Epithelial cell of proximal tubule (primary cell): ENCODE measurements around the gene STAMBPL1. TPM values are rescaled to one million over a fixed set of nuclear protein-coding genes. Genes with fewer than 3 reads are reported as not detected.

ENCODE experiments used
- DNase-seq: peaks from one replicate; pipeline ENCODE4 v3.0.0-alpha.2; 2011; ENCODE audit warnings: low read depth
- H3K4me3 ChIP-seq: 2 replicates; pipeline ENCODE4 v1.5.1; 2011; ENCODE audit warnings: low read depth, mild to moderate bottlenecking, low read length
- CTCF ChIP-seq: conservative IDR thresholded peaks from 2 replicates; pipeline ENCODE4 v1.5.1; 2012; ENCODE audit warnings: low read depth, mild to moderate bottlenecking, low read length
- total RNA-seq: library from RNA; depleted of rRNA; stranded (reverse); fragments of >200 nt; gene quantifications from 2 replicates; pipeline ENCODE4 v1.2.3, GENCODE V29; 2015

Gene STAMBPL1
- total RNA-seq, 1 donor from 2014 or later, result 9.9 TPM

DNA sequence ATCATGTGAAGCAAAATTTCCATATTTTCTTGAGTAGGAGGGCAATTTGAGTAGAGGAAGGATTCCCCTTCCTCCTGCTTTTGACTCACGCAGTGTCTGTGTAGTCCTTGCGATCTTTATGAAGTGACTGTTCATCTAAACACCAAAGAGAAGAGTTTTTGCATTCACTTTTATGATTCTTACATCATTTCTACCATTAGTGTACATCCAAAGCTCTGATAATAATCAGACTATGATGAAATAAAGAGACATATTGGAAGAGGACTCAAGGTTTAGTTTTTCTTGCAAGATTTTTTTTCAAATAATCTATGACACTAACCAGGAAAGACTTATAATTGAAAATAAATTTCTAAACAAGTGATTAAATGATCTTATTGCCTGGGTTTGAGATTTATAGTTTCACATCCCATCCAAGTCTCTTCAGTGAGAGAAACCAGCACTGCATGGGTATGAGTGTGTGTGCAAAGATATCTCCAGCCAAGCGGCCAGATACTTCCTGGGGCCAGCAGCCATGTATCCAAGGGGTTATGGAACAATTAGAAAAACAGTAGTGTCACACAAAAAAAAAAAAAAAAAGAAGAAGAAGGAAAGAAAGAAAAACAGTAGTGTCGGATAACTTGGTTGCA lies 74.5 kb downstream of the STAMBPL1 start:
- no peak for DNase-seq
- TF ChIP-seq CTCF, result no peak
- no peak overlapping the region for H3K4me3 ChIP-seq

- H3K4me3 ChIP-seq, result no peak overlapping the region
- no peak for DNase-seq
- TF ChIP-seq CTCF, result no peak
Observed at GRCh38 chr10:88957381-88957780, 77.3 kb downstream of the STAMBPL1 start.

GRCh38 chr10:88958721-88959120 lies 78.7 kb downstream of the STAMBPL1 start:
- no peak for TF ChIP-seq CTCF
- DNase-seq, result no peak
- no peak overlapping the region for H3K4me3 ChIP-seq

GRCh38 chr10:88960802-88961201 lies 80.8 kb downstream of the STAMBPL1 start:
- H3K4me3 ChIP-seq, result no peak overlapping the region
- TF ChIP-seq CTCF, result no peak
- DNase-seq, result no peak

- DNase-seq, result no peak
- no peak for TF ChIP-seq CTCF
- no peak overlapping the region for H3K4me3 ChIP-seq
Observed at GRCh38 chr10:88961266-88961665, 81.2 kb downstream of the STAMBPL1 start.

DNA sequence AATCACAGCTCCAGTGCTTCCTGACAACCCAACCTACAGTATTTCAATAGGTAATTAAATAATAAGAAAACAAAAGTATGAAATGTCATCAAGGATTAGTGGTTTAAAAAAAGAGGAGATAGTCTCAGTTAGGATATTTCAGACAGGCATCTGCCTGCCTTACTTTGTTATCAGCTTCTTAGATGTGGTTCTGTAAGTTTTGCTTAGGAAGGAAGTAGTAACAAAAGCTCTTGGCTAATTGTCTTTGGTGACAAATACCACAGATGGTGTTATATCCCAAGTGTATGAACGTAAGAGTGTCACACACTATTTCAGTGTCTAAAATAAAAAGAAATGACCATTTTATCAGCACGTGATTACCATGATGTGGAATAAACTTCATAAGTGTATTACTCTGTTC lies 82.3 kb downstream of the STAMBPL1 start:
- no peak for TF ChIP-seq CTCF
- DNase-seq, result no peak
- no peak overlapping the region for H3K4me3 ChIP-seq

DNA sequence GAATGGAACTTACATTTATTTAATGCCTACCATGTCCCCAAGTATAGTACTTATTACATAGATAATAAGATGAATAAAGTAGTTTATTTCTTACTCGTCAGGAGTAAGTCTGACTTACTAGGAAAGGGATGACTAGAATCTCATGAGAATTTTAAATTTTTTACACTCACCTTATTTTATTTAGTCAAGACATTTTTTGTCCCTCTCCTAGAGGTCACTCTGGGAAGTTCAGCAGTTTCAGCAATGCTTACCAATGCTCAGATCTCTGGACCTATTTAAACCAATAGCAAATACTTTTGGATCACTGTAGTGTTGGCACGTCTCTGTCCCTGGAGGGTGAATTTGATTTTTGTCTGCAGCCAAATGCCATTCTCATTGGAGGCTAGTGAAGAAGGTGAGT lies 83.3 kb downstream of the STAMBPL1 start:
- DNase-seq, result no peak
- peak; percentile 19 for TF ChIP-seq CTCF

More for the DNA sequence above, 83.3 kb downstream of the STAMBPL1 start:
- H3K4me3 ChIP-seq, result no peak overlapping the region
